HG02840 (cell line): ENCODE measurements around the gene TRANK1.

Experiments used
- ATAC-seq: cut with Tn5 transposase; IDR thresholded peaks from one replicate; pipeline ENCODE4 v1.9.1; 2021; ENCODE audit warnings: mild to moderate bottlenecking, moderate library complexity, moderate number of reproducible peaks; ENCODE audit not compliant: unreplicated experiment, low FRiP score

Gene TRANK1

GRCh38 chr3:36813305-36813704, 131.5 kb downstream of the TRANK1 start:
- ATAC-seq, result no peak

GRCh38 chr3:36812240-36812639, 132.6 kb downstream of the TRANK1 start:
- no peak for ATAC-seq

- no peak for ATAC-seq
These were observed 133.1 kb downstream of the TRANK1 start for GRCh38 chr3:36811768-36812167.

GRCh38 chr3:36804295-36805055, 140.4 kb downstream of the TRANK1 start:
- ATAC-seq, result no peak

- ATAC-seq, result no peak
These were observed 141.6 kb downstream of the TRANK1 start for GRCh38 chr3:36803091-36803791.

- ATAC-seq, result no peak
These were observed 144.2 kb downstream of the TRANK1 start for GRCh38 chr3:36800533-36801116.

- ATAC-seq, result no peak
These were observed 148.0 kb downstream of the TRANK1 start for GRCh38 chr3:36796881-36797280.

GRCh38 chr3:36796161-36796560, 148.7 kb downstream of the TRANK1 start:
- no peak for ATAC-seq

- ATAC-seq, result no peak
These were observed 149.2 kb downstream of the TRANK1 start for GRCh38 chr3:36795622-36796021.

- ATAC-seq, result no peak
These were observed 152.5 kb downstream of the TRANK1 start for GRCh38 chr3:36792342-36792741.

GRCh38 chr3:36790765-36791164, 154.1 kb downstream of the TRANK1 start:
- ATAC-seq, result no peak

- no peak for ATAC-seq
These were observed 157.6 kb downstream of the TRANK1 start for GRCh38 chr3:36786921-36787890.

- ATAC-seq, result no peak
These were observed 160.7 kb downstream of the TRANK1 start for GRCh38 chr3:36784138-36784635.

- peak; percentile 70 for ATAC-seq
These were observed 167.2 kb downstream of the TRANK1 start for GRCh38 chr3:36777424-36778218.
